SK-N-SH treated with all-trans-retinoic acid at 6 μM for 48 hours (cell line): Measurements from ENCODE around the gene CHCT1.

Source experiments
- ARNTL ChIP-seq: fragments of 450-650 bp; formaldehyde crosslinking; IDR thresholded peaks from 2 replicates; pipeline ENCODE4 v1.5.0; 2020; ENCODE audit warnings: low read depth, mild to moderate bottlenecking, moderate library complexity, borderline replicate concordance
- BACH2 ChIP-seq: fragments of 250-450 bp; sonication (Bioruptor Pico); IDR thresholded peaks from 2 replicates; pipeline ENCODE4 v1.9.0; 2021; ENCODE audit warnings: mild to moderate bottlenecking, borderline replicate concordance
- CSDC2 ChIP-seq: fragments of 250-450 bp; sonication (Bioruptor Pico); IDR thresholded peaks from 2 replicates; pipeline ENCODE4 v1.5.0; 2020; ENCODE audit warnings: mild to moderate bottlenecking, moderate library complexity
- ESRRG ChIP-seq: fragments of 250-450 bp; sonication (Bioruptor Pico); IDR thresholded peaks from 2 replicates; pipeline ENCODE4 v1.6.1; 2021; ENCODE audit warnings: mild to moderate bottlenecking
- ISL1 ChIP-seq: fragments of 250-450 bp; sonication (Bioruptor Pico); IDR thresholded peaks from 2 replicates; pipeline ENCODE4 v2.1.2; 2022; ENCODE audit warnings: mild to moderate bottlenecking, moderate library complexity
- PATZ1 ChIP-seq: fragments of 250-450 bp; sonication (Bioruptor Pico); IDR thresholded peaks from 2 replicates; pipeline ENCODE4 v1.8.0; 2020; ENCODE audit warnings: mild to moderate bottlenecking, moderate library complexity, borderline replicate concordance
- PPARA ChIP-seq: fragments of 250-450 bp; sonication (Bioruptor Pico); IDR thresholded peaks from 2 replicates; pipeline ENCODE4 v1.5.0; 2020; ENCODE audit warnings: mild to moderate bottlenecking, borderline replicate concordance
- RARB ChIP-seq: fragments of 250-450 bp; sonication (Bioruptor Pico); IDR thresholded peaks from 2 replicates; pipeline ENCODE4 v1.8.0; 2021; ENCODE audit warnings: mild to moderate bottlenecking, moderate library complexity
- TOX ChIP-seq: fragments of 250-450 bp; sonication (Bioruptor Pico); IDR thresholded peaks from 2 replicates; pipeline ENCODE4 v1.8.0; 2021; ENCODE audit warnings: mild to moderate bottlenecking, moderate library complexity, borderline replicate concordance
- ZFP3 ChIP-seq: fragments of 250-450 bp; sonication (Bioruptor Pico); IDR thresholded peaks from 2 replicates; pipeline ENCODE4 v1.5.0; 2020; ENCODE audit warnings: mild to moderate bottlenecking, moderate library complexity
- ZFP30 ChIP-seq: fragments of 450-650 bp; formaldehyde crosslinking; IDR thresholded peaks from 2 replicates; pipeline ENCODE4 v1.5.0; 2022; ENCODE audit warnings: mild to moderate bottlenecking, moderate library complexity
- ZNF8 ChIP-seq: fragments of 450-650 bp; formaldehyde crosslinking; IDR thresholded peaks from 2 replicates; pipeline ENCODE4 v1.5.0; 2020; ENCODE audit warnings: mild to moderate bottlenecking, moderate library complexity
- TF ChIP-seq, protein P1 (sequence below): fragments of 250-450 bp; sonication (Bioruptor Pico); IDR thresholded peaks from 2 replicates; pipeline ENCODE4 v1.5.1; 2020; ENCODE audit warnings: low read depth, mild to moderate bottlenecking, moderate library complexity

- no peak for TF ChIP-seq TOX
- TF ChIP-seq, protein P1, sequence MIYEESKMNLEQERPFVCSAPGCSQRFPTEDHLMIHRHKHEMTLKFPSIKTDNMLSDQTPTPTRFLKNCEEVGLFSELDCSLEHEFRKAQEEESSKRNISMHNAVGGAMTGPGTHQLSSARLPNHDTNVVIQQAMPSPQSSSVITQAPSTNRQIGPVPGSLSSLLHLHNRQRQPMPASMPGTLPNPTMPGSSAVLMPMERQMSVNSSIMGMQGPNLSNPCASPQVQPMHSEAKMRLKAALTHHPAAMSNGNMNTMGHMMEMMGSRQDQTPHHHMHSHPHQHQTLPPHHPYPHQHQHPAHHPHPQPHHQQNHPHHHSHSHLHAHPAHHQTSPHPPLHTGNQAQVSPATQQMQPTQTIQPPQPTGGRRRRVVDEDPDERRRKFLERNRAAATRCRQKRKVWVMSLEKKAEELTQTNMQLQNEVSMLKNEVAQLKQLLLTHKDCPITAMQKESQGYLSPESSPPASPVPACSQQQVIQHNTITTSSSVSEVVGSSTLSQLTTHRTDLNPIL (CRISPR knock-in tag), result no peak
- TF ChIP-seq CSDC2, result no peak
- no peak for TF ChIP-seq RARB
- TF ChIP-seq ZFP30 (CRISPR knock-in tag), result no peak
- TF ChIP-seq ESRRG (CRISPR knock-in tag), result no peak
- no peak for TF ChIP-seq ARNTL (CRISPR knock-in tag)
- TF ChIP-seq ISL1, result no peak
- no peak for TF ChIP-seq PATZ1 (CRISPR knock-in tag)
- TF ChIP-seq ZFP3 (CRISPR knock-in tag), result no peak
- TF ChIP-seq PPARA, result no peak
- TF ChIP-seq ZNF8, result no peak
- TF ChIP-seq BACH2 (CRISPR knock-in tag), result no peak
Observed at GRCh38 chr17:60455378-60455777, 33.1 kb downstream of the CHCT1 start.
